Measurements from ENCODE around the gene TRPT1.

Gene TRPT1

GRCh38 chr11:64207256-64208085 is 18.5 kb downstream of the TRPT1 start (continued):
- TF ChIP-seq, protein P1, sequence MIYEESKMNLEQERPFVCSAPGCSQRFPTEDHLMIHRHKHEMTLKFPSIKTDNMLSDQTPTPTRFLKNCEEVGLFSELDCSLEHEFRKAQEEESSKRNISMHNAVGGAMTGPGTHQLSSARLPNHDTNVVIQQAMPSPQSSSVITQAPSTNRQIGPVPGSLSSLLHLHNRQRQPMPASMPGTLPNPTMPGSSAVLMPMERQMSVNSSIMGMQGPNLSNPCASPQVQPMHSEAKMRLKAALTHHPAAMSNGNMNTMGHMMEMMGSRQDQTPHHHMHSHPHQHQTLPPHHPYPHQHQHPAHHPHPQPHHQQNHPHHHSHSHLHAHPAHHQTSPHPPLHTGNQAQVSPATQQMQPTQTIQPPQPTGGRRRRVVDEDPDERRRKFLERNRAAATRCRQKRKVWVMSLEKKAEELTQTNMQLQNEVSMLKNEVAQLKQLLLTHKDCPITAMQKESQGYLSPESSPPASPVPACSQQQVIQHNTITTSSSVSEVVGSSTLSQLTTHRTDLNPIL (CRISPR knock-in tag; IDR thresholded peaks at IDR 0.05; ENCODE audit: low read depth), result no peak
- TF ChIP-seq RARB (CRISPR knock-in tag; IDR thresholded peaks at IDR 0.05), result no peak
- TF ChIP-seq SNAI2 (CRISPR knock-in tag; IDR thresholded peaks at IDR 0.05), result no peak
- no peak for TF ChIP-seq PATZ1 (CRISPR knock-in tag; IDR thresholded peaks at IDR 0.05; ENCODE audit: borderline replicate concordance)
- no peak for TF ChIP-seq ISL1 (CRISPR knock-in tag; IDR thresholded peaks at IDR 0.05)
- TF ChIP-seq OSR1 (CRISPR knock-in tag; IDR thresholded peaks at IDR 0.05), result no peak
- TF ChIP-seq PPARA (CRISPR knock-in tag; IDR thresholded peaks at IDR 0.05; ENCODE audit: borderline replicate concordance), result no peak

DNA sequence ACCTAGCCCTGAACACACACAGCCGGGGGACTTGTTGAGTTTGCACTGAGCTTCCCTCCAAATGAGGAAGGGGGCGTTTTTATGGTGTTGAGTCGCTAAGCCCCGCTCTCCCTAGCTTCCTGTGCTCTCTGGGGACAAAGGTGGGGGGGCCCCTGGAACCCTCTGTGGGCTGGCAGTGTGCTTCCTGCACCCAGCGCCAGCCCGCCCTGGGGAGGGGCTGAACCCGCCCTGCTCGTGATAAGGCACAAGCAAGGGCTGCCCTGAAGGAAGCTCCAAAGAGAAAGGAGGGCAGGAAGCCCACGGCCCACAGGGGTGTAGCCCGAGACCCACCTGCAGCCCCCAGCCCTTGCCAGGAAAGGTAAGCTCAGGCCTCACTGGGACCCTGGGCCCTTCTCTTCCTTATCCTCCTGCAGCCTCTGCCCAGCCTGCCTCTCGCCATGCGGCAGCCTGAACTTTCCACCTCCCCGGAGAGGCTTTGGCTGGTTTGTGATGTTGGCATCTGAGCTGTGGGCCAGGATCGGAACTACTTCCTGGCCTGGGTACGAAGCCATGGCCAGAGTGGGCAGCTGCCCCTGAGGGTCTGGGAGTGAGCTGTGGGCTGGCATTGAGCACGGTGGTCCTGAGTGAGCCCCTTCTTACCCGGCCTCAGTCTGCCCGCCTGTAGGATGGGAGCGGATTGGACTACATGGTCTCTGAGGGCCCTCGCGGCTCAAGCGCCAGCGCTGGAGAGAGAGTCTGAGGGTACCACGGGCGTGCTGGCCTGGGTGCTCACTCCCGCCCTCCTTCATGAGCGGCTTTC is 19.3 kb downstream of the TRPT1 start, which contains the start of gene FERMT3:
Gene FERMT3 (plus strand): TSS at position 265 of the 799 bp plus-strand sequence. CDS start 644 bp downstream, outside the sequence.
- TF ChIP-seq TSHZ2 (CRISPR knock-in tag; IDR thresholded peaks at IDR 0.05) (no peak), CSRNP3 (CRISPR knock-in tag; IDR thresholded peaks at IDR 0.05) (no peak), ZNF8 (CRISPR knock-in tag; IDR thresholded peaks at IDR 0.05) (no peak), ZFP30 (CRISPR knock-in tag; IDR thresholded peaks at IDR 0.05) (no peak), BACH2 (CRISPR knock-in tag; IDR thresholded peaks at IDR 0.05; ENCODE audit: borderline replicate concordance) (no peak), OSR1 (CRISPR knock-in tag; IDR thresholded peaks at IDR 0.05) (no peak), ISL1 (CRISPR knock-in tag; IDR thresholded peaks at IDR 0.05) (no peak), POU6F1 (CRISPR knock-in tag; IDR thresholded peaks at IDR 0.05; ENCODE audit: borderline replicate concordance, low read depth) (no peak), GLIS3 (CRISPR knock-in tag; IDR thresholded peaks at IDR 0.05) (no peak), RARB (CRISPR knock-in tag; IDR thresholded peaks at IDR 0.05) (no peak), ZC3H10 (CRISPR knock-in tag; IDR thresholded peaks at IDR 0.05) (no peak), PPARA (CRISPR knock-in tag; IDR thresholded peaks at IDR 0.05; ENCODE audit: borderline replicate concordance) (no peak), ESRRG (CRISPR knock-in tag; IDR thresholded peaks at IDR 0.05) (no peak), ZNF565 (CRISPR knock-in tag; conservative IDR thresholded peaks at IDR 0.05; ENCODE audit: low read depth) (no peak), TOX (CRISPR knock-in tag; IDR thresholded peaks at IDR 0.05; ENCODE audit: borderline replicate concordance) (no peak), TCF4 (CRISPR knock-in tag; IDR thresholded peaks at IDR 0.05; ENCODE audit: borderline replicate concordance) (no peak)
- TF ChIP-seq, protein P1 (CRISPR knock-in tag; IDR thresholded peaks at IDR 0.05; ENCODE audit: low read depth), result no peak
- ATAC-seq, result no peak
